NB4 (cell line): Measurements from ENCODE around the gene ANKS1B.

Experiments used
- CTCF ChIP-seq: IDR thresholded peaks from one replicate; pipeline ENCODE4 v1.5.1; 2012; ENCODE audit warnings: low read depth, low read length
- MAX ChIP-seq: IDR thresholded peaks from 2 replicates; pipeline ENCODE4 v1.6.1; 2011; ENCODE audit warnings: low read depth, low read length
- MYC ChIP-seq: IDR thresholded peaks from 2 replicates; pipeline ENCODE4 v1.6.1; 2011; ENCODE audit warnings: low read depth, low read length
- POLR2A ChIP-seq: IDR thresholded peaks from 2 replicates; pipeline ENCODE4 v1.6.1; 2011; ENCODE audit warnings: mild to moderate bottlenecking; ENCODE audit not compliant: insufficient read length; ENCODE audit errors: extremely low read depth

GRCh38 chr12:99392091-99392850, 592.5 kb downstream of the ANKS1B start:
- TF ChIP-seq POLR2A (no peak), CTCF (no peak), MAX (no peak), MYC (no peak)
